ENCODE measurements around the gene LBHD2.
A peak's percentile ranks its signal among the peaks of the same experiment; 100 is the strongest.

Gene LBHD2

GRCh38 chr14:103070971-103071542 lies 13.0 kb upstream of the LBHD2 start:
- TF ChIP-seq CTCF (IDR thresholded peaks at IDR 0.05; ENCODE audit: insufficient read depth, low read length) (no peak), SPI1 (IDR thresholded peaks at IDR 0.05; ENCODE audit: borderline replicate concordance, low read depth) (no peak), REST (IDR thresholded peaks at IDR 0.05; ENCODE audit: insufficient replicate concordance, low read depth) (no peak), GABPA (IDR thresholded peaks at IDR 0.05; ENCODE audit: low read depth) (no peak), POLR2AphosphoS5 (IDR thresholded peaks at IDR 0.05; ENCODE audit: low read depth) (no peak)
- DNase-seq (ENCODE audit: low read depth in 1 of 2, low spot score in 1 of 2), result no peak
- Histone ChIP-seq H3K27ac (replicated peaks) (no peak overlapping the region), H3K27me3 (ENCODE audit: insufficient read depth, poor library complexity, severe bottlenecking) (peaks cover 10% of the 10 kb centered on the region), H3K4me3 (replicated peaks; ENCODE audit: insufficient read depth, low read length) (no peak overlapping the region)

GRCh38 chr14:103071544-103072251 lies 12.3 kb upstream of the LBHD2 start:
- DNase-seq (ENCODE audit: low read depth in 1 of 2, low spot score in 1 of 2), result peak in 1 of 2 experiments; percentile 16
- H3K27me3 ChIP-seq (ENCODE audit: insufficient read depth, poor library complexity, severe bottlenecking), result peaks cover 10% of the 10 kb centered on the region
- no peak for TF ChIP-seq SPI1 (IDR thresholded peaks at IDR 0.05; ENCODE audit: borderline replicate concordance, low read depth)
- no peak for TF ChIP-seq POLR2AphosphoS5 (IDR thresholded peaks at IDR 0.05; ENCODE audit: low read depth)
- no peak for TF ChIP-seq GABPA (IDR thresholded peaks at IDR 0.05; ENCODE audit: low read depth)
- TF ChIP-seq REST (IDR thresholded peaks at IDR 0.05; ENCODE audit: insufficient replicate concordance, low read depth), result no peak
- TF ChIP-seq CTCF (IDR thresholded peaks at IDR 0.05; ENCODE audit: insufficient read depth, low read length), result no peak
- no peak overlapping the region for H3K27ac ChIP-seq (replicated peaks)
- no peak overlapping the region for H3K4me3 ChIP-seq (replicated peaks; ENCODE audit: insufficient read depth, low read length)

- TF ChIP-seq SPI1 (IDR thresholded peaks at IDR 0.05; ENCODE audit: borderline replicate concordance, low read depth) (no peak), POLR2AphosphoS5 (IDR thresholded peaks at IDR 0.05; ENCODE audit: low read depth) (no peak), GABPA (IDR thresholded peaks at IDR 0.05; ENCODE audit: low read depth) (no peak), CTCF (IDR thresholded peaks at IDR 0.05; ENCODE audit: insufficient read depth, low read length) (no peak), REST (IDR thresholded peaks at IDR 0.05; ENCODE audit: insufficient replicate concordance, low read depth) (no peak)
- peaks cover 10% of the 10 kb centered on the region for H3K27me3 ChIP-seq (ENCODE audit: insufficient read depth, poor library complexity, severe bottlenecking)
- no peak overlapping the region for H3K27ac ChIP-seq (replicated peaks)
- DNase-seq (ENCODE audit: low read depth in 1 of 2, low spot score in 1 of 2), result no peak
- no peak overlapping the region for H3K4me3 ChIP-seq (replicated peaks; ENCODE audit: insufficient read depth, low read length)
These were observed 11.2 kb upstream of the LBHD2 start for GRCh38 chr14:103072595-103073366.

Measured in HL-60 (cell line).